Psoas muscle (tissue), 8 donors: ENCODE data around the gene HOXD8. TPM values are rescaled to one million over a fixed set of nuclear protein-coding genes. Genes with fewer than 3 reads are reported as not detected.

Source experiments
- ATAC-seq, 4 donors: fragments of 200-7000 bp; cut with Tn5 transposase; one replicate each; pipeline ENCODE4 v1.9.1; 2020; ENCODE audit warnings: moderate library complexity in 3 of 4, mild to moderate bottlenecking in 2 of 4
- DNase-seq, 2 donors: peaks; one replicate each; pipeline ENCODE4 v3.0.0-alpha.2; 2020
- H3K27ac ChIP-seq: fragments of 200-600 bp; one replicate; pipeline ENCODE4 v1.8.0; 2022
- H3K27me3 ChIP-seq, 3 donors: fragments of 200-600 bp in 1 of 3; one replicate each; pipeline versions ENCODE4 v1.6.1 to v1.8.0; 2013 to 2022; ENCODE audit warnings: low read length in 2 of 3, mild to moderate bottlenecking in 2 of 3, moderate library complexity in 1 of 3; ENCODE audit not compliant: insufficient read depth in 3 of 3
- H3K36me3 ChIP-seq, 2 donors: fragments of 200-600 bp in 1 of 2; one replicate each; pipeline versions ENCODE4 v1.6.1 to v1.8.0; 2013 to 2022; ENCODE audit warnings: low read depth in 1 of 2, mild to moderate bottlenecking in 1 of 2, moderate library complexity in 1 of 2; ENCODE audit not compliant: insufficient read depth in 1 of 2
- H3K4me1 ChIP-seq: fragments of 200-600 bp; one replicate; pipeline ENCODE4 v1.8.0; 2022
- H3K4me3 ChIP-seq: fragments of 200-600 bp; one replicate; pipeline ENCODE4 v1.8.0; 2022; ENCODE audit warnings: mild to moderate bottlenecking
- H3K9me3 ChIP-seq: fragments of 200-600 bp; one replicate; pipeline ENCODE4 v1.8.0; 2022
- WGBS, 3 donors: extraction: QIAGEN DNeasy Blood & Tissue Kit; methylation state at CpG; one replicate each; pipeline versions ENCODE4 v1.1.6 to v1.1.7; 2013; 5-methylcytosine and 5-hydroxymethylcytosine counted together
- intact Hi-C, 2 donors: fragments of 100-400 bp; cut with DNase I; formaldehyde crosslinking; loops; one replicate each; pipeline versions ENCODE4 v1.11.0 to v1.14.2; 2022
- polyA plus RNA-seq, 3 donors: library from polyadenylated mRNA; stranded (reverse); fragments of 200-250 nt; gene quantifications; one replicate each; pipeline ENCODE4 v1.2.3, GENCODE V29; 2013
- total RNA-seq, 4 donors: library from RNA; stranded (reverse); fragmentation: NEBNext Ultra II Directional in 2 of 4; extraction: Animal tissue kit (Norgen Biotek cat#: 25700) in 2 of 4; gene quantifications; one replicate each; pipeline versions ENCODE4 v1.2.1 to v1.2.4, GENCODE V29; 2021 to 2023
- TF ChIP-seq, protein P1 (sequence below): fragments of 200-600 bp; IDR thresholded peaks from one replicate; pipeline ENCODE4 v1.8.0; 2022; ENCODE audit warnings: antibody characterized with exemption
- donor health status: healthy with polysubstance abuse.
- donor health status: DM: no; HTN: no; CAD: no; lungs with moderate emphysema.
- donor health status: Bipolar disorder and iron deficiency.
- donor health status: healthy.
- donor health status: DM: yes; HTN: yes; CAD: no.
- donor health status: DM: no; HTN: no; CAD: no.
- donor health status: DM: no; HTN: no; CAD: no.
- donor health status: DM: yes; HTN: yes; CAD: no.

The HOXD8 gene
- total and polyA plus RNA-seq, 7 donors = 3.3 to 52.5 (median 12.9) TPM

DNA sequence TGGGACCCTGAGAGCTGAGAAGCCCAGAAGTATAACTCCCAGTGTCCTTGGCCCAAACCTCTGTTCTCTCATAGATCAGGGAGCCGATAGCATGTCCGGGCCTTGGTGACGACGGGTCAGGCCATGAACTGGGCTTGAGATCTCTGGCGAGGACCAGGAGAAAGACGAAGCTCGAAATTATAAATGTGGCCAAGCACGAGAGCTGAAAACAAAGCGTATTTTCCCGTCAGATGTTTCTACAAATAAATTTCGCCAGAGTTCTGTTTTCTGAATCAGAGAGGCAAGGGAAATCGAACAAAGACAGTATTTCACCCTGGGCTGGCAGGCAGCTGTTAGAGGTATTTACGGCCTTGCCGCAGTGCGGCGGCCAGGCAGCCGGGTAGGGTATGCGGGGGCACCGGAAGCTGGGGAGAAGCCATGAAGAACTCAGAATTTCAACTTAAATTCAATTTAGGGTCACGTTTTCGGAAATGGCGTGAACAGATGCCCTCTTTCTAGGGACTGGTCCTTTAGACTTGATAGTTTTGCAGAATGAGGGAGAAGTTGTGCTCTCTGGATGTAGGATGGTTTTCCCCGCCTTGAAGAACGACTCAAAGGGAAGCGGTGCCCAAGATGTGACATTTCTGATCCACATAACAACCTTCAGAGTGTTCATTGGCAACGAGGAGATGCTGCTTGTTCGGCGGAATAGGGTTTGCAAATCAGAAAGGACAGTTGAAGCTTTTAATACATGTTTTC, 9.6 kb downstream of the HOXD8 start:
- 24 to 32% (median 27%) methylated on average over 28 of the region's 28 CpGs for WGBS, 3 donors
- Histone ChIP-seq H3K4me3 (peak overlapping the region; percentile 89), H3K4me1 (peaks cover 22% of the 10 kb centered on the region), H3K36me3 (no peaks in the 10 kb centered on the region), H3K27me3 (no peaks in the 10 kb centered on the region), H3K27ac (peak overlapping the region; percentile 93), H3K9me3 (no peaks in the 10 kb centered on the region)
- TF ChIP-seq, protein P1, sequence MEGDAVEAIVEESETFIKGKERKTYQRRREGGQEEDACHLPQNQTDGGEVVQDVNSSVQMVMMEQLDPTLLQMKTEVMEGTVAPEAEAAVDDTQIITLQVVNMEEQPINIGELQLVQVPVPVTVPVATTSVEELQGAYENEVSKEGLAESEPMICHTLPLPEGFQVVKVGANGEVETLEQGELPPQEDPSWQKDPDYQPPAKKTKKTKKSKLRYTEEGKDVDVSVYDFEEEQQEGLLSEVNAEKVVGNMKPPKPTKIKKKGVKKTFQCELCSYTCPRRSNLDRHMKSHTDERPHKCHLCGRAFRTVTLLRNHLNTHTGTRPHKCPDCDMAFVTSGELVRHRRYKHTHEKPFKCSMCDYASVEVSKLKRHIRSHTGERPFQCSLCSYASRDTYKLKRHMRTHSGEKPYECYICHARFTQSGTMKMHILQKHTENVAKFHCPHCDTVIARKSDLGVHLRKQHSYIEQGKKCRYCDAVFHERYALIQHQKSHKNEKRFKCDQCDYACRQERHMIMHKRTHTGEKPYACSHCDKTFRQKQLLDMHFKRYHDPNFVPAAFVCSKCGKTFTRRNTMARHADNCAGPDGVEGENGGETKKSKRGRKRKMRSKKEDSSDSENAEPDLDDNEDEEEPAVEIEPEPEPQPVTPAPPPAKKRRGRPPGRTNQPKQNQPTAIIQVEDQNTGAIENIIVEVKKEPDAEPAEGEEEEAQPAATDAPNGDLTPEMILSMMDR = no peak
- peak in 2 of 4 donors; percentile 29 to 31 for ATAC-seq
- peak in 1 of 2 donors; percentile 51 for DNase-seq
- intact Hi-C loops = loop anchor here in 1 of 2 donors (5.0 kb wide), 1 partner anchor 398 kb away; no protein-coding TSS in a partner anchor

DNA sequence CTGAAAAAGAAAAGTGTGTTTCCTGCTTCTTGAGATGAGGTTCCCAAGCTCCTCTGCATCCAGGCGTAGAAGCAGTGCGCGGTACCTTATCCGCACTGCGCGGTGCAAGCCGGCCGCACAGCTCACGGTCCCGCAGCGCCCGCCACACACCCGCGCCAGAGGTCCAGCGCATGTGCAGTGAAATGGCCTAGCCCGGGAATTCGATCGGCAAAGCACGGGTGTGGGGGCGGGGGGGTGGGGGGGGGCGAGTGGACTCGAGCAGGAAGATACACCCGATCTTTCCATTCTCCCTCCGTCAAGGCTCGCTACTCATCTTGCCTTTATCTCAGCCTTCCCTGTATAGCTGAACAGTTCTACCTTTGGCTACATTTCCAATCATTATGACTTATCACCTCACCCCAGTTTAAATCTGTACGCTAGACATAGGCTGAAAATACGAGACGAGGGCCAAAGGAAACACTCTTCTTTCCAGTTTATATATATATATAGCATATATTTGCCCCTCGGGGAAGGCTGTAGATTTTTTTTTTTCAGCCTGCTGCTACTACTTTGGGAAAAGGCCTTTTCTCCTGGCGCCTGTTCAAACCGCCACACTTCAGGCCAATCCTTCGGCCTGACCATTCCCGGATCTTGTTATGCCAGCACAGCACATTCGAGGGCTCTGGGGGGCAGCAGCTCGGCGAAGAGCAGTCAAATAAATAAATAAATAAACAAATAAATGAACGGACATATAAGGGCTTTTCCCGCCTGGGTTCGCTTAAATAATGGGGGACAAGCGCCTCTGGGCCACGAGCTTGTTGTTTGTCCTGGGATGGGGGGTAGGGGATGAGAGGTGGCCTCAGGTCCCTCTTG, 10.4 kb downstream of the HOXD8 start:
- Histone ChIP-seq H3K27me3 (no peaks in the 10 kb centered on the region), H3K36me3 (no peaks in the 10 kb centered on the region), H3K27ac (peak overlapping the region; percentile 93), H3K9me3 (no peaks in the 10 kb centered on the region), H3K4me1 (peaks cover 19% of the 10 kb centered on the region), H3K4me3 (peak overlapping the region; percentile 89)
- peak in 3 of 4 donors; percentile 52 to 57 (median 56) for ATAC-seq
- no peak for DNase-seq
- intact Hi-C loops = loop anchor here (1.0 to 5.0 kb wide), 7 partner anchors 132 to 497 kb away; no protein-coding TSS in a partner anchor
- WGBS, 3 donors = 23 to 30% (median 24%) methylated on average over 40 to 41 of the region's 41 CpGs
- TF ChIP-seq, protein P1 = no peak

DNA sequence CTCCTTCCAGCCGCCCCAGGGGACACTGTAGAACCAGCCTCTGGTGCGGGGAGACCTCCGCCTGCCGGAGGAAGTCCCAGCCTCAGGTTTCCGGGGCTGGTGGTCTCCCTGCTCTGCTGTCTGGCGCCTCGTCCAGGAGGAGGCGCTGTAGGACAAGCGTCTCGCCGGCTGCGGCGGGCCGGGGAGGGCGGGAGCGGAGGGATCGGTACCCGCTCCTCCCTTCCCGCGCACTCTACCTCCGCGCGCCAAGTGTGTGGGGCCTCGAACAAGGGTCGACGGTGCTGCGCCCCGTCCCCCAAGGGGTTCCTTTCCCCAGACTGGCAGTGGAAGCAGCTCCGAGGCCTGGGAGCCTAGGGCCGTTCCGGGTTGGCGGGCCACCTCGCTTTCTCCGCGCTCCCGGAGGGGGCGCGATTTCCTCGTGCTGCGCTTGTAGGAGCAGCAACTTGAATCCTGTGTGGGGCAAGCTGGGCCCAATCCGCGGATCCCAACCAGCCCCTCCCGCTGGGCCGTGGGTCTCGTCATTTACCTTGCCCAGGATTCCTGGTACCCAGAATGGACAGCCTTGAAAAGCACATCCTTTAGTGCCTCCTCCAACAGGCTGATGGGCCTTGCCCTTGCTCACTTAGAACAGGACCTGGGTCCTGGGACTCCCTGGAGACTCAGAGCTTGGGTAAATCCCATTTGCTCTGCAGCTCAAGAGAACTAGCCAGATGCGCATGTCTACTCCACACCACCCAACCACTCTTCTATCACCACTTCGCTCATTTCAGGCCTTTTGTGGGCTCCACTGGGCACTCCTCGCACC, 11.2 kb downstream of the HOXD8 start:
- 10 to 19% (median 11%) methylated on average over 32 to 48 of the region's 48 CpGs for WGBS, 3 donors
- peaks cover 18% of the 10 kb centered on the region for H3K4me1 ChIP-seq
- H3K27ac ChIP-seq = peak overlapping the region; percentile 93
- H3K9me3 ChIP-seq = no peaks in the 10 kb centered on the region
- DNase-seq = peak; percentile 76 to 89
- no peaks in the 10 kb centered on the region for H3K27me3 ChIP-seq
- H3K36me3 ChIP-seq = no peaks in the 10 kb centered on the region
- intact Hi-C loops = loop anchor here (1.0 to 5.0 kb wide), 6 partner anchors 132 to 497 kb away; no protein-coding TSS in a partner anchor
- H3K4me3 ChIP-seq = peak overlapping the region; percentile 89
- TF ChIP-seq, protein P1 = peak; percentile 97
- peak; percentile 81 to 86 (median 82) for ATAC-seq

DNA sequence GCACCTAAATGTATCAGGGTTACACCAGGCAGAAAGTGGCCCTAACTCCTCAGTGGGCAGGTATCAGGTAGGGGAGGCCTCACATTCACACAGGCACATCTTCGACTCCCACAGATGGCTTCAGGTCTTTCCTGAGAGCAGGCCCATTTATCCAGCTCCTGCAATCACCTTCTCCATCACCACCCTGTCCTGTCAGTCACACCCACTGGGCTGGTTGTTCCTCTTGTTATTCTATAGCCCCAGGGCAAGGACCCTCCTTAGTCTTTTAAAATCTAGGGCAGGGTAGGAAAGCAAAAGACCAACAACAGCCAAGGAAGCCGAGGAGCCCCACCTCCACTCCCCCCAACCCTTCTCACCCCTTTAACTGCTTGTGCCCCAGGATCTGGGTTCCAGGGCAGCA, 12.8 kb downstream of the HOXD8 start:
- Histone ChIP-seq H3K4me1 (peaks cover 21% of the 10 kb centered on the region), H3K27ac (no peak overlapping the region), H3K9me3 (no peaks in the 10 kb centered on the region), H3K27me3 (no peaks in the 10 kb centered on the region), H3K36me3 (no peaks in the 10 kb centered on the region), H3K4me3 (no peak overlapping the region)
- 80 to 92% (median 84%) methylated on average over 2 of the region's 2 CpGs for WGBS, 3 donors
- TF ChIP-seq, protein P1 = no peak
- ATAC-seq (no peak), DNase-seq (no peak)
- intact Hi-C loops = loop anchor here (5.0 kb wide), 4 partner anchors 130 to 495 kb away; no protein-coding TSS in a partner anchor
